IPS-NIHi11 (cell line): ENCODE results near the gene BOD1L1.

ENCODE experiments used
- DNase-seq: peaks from one replicate; pipeline ENCODE4 v3.0.0; 2012; ENCODE audit warnings: mixed read lengths, low spot score

BOD1L1 gene

GRCh38 chr4:13539047-13539618 is 88.4 kb downstream of the BOD1L1 start:
- peak; percentile 6 for DNase-seq

- no peak for DNase-seq
Measured at GRCh38 chr4:13538427-13538973, 89.0 kb downstream of the BOD1L1 start.

GRCh38 chr4:13537832-13538177 is 89.7 kb downstream of the BOD1L1 start:
- peak; percentile 3 for DNase-seq

DNA sequence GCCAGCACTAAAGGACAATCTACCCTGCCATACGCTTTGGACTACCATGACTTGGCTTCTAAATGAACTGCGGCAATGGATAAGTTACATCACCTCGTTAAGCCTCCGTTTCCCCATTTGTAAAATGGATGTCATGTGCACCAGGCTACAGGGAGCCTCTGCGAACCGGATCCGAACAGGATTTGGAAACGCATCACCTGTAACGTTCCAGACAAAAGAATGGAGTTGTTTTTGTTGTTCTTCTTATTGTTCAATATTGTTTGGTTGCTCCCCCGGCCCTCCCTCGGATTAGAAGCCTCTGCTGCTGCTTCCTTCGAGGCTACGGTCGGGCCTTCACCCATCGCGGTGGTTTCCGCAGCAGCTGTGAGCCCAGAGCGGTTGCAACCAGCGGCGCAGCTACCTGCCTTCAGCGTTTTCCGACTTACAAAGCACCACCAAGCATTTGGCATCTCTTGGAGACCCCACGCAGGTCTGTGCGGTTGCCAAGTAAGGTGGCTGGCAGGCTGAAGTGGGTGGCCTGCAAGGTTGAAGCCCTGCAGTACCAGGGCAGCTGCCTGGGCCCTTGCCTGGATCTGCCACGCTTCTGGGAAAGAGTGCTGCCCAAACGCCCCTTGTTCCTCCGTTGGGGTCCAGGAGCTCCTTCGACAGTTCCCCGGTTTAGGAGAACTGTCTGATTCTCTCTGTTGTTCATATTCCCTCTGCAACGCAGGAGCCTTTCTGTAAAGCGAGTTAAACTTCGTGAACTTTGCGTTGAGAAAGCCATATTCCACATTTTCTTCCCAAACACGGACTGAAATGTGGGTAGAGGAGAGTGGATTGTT is 90.3 kb downstream of the BOD1L1 start:
- DNase-seq, result no peak

DNA sequence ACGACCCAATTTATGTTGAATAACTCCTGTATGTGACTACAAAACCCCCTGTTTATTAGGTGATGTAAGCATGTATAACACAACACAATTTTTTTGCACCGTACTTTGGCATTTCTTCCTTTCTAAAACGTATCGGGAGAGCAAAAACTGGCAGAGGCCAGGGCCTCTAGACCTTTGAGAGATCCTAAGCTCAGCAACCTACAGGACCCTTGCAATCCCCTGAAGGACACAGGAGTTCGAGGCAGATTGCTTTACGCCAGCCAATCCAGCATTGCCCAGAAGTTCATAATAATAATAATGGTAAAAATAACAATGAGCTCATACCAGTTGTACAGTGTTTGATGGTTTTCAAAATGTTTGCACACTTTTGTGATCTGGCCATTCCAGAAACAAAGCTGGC is 90.9 kb downstream of the BOD1L1 start:
- no peak for DNase-seq

DNA sequence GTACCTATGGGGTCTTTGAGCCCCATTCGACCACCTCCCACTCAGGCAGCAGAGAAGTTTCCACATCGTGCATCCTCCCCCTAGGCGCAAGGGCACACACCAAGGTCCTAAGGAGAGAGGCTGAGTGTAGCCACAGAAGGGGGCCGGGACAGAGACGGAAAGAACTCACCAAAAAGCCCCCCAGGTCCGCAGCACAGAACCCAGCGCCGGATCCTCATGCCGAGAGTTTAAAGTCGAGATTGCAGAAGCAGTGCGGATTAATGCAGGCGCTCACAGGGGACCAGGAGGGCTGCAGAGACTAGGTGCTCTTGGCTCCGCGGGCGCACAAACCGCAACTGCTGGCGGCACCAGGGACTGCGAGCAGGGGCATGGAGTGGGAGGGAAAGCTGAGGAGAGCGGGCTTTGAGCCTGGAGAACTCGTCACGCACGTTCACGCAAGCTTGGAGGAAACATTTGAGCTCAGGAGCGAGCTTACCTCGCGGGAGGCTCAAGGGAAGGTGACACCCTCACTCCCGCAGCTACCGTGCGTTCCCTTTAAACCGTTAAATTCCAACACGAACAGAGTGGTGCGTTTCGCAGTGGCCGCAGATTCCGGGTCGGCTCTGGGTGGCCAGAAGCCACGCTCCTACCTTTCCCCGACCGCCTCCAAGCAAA is 91.7 kb downstream of the BOD1L1 start:
- no peak for DNase-seq

- DNase-seq, result no peak
Measured at GRCh38 chr4:13535118-13535517, 92.4 kb downstream of the BOD1L1 start.

GRCh38 chr4:13534344-13535063 is 93.0 kb downstream of the BOD1L1 start:
- no peak for DNase-seq

- no peak for DNase-seq
Measured at GRCh38 chr4:13533670-13534343, 93.7 kb downstream of the BOD1L1 start.

- no peak for DNase-seq
Measured at GRCh38 chr4:13531625-13531998, 95.9 kb downstream of the BOD1L1 start.

GRCh38 chr4:13530823-13531624 is 96.5 kb downstream of the BOD1L1 start:
- peak; percentile 62 for DNase-seq

DNA sequence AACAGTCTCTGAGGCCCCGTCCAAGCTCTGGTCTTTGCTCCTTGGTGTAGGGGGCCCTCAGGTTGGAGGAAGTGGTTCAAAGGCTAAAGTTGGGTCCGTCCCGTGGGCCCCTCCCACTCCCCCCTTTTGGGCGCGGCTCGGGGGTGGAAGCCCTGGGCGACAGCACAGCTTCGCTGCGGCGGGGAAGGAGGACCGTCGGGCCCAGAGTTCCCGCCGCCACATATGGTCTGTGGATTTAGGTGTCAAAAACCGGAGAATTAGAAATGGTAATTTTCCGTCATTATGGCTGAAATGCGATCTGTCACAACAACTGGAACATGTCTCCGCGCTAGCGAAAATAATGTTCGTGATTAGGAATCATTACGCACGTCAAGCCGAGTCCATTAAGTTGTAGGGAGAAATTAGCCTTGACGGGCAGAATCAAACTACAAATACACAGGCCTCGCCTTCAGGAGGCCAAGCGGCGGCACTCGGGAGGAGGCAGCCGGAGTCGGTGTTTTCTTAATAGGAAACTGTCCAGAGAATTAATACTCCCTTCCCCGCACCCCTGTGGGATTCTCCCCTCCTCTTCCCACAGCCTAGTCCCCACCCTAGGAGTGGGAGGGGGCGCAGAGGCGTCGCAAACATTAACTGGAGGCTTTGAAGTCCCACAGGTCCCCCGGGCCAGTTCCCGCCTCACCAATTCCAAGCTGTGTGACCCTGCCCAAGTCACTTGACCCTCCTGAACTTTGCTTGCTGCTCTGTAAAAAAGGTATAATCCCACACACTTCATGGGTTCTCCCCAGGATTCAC is 98.2 kb downstream of the BOD1L1 start:
- no peak for DNase-seq

- DNase-seq, result no peak
Measured at GRCh38 chr4:13528821-13529127, 98.8 kb downstream of the BOD1L1 start.

DNA sequence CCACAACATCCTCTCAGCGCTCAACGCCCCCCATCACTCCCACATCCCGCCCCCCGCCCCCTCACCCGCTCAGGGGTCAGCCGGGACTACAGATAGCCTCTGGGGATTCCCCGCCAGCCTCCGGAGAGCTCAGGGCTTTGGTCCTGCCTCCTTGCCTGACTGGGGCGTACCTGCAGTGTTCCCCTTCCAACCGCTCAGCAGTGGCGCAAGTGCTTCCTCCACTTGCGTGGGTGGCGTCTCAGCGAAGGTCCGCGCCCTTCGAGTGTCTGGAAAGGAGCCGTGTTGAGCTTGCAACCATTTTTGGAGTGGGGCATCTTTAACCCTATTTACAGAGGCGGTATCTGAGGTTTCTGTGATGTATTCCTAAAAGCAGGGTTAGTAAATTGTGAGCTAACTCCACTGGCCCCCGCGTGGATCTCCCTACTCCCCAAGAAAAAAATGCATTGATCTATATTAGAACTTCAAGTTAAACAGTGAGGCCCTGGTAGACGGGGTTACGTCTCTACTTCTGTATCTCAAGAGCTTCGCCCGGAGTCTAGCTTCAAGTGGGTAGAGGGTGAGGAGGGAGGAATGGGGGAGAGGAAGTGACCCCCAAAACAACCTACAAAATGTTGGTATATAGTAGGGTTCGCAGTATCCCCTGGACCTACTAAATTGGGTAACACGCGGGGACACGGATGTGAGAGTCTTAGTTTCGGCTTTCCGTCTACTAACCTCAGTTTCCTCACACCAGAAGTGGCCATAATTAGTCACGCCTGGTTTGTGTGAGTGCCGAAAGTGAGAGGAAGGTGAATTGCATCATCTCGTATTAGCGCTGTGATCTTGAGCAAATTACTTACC is 99.3 kb downstream of the BOD1L1 start:
- DNase-seq, result no peak

GRCh38 chr4:13527192-13527980 is 100.1 kb downstream of the BOD1L1 start:
- no peak for DNase-seq

- DNase-seq, result no peak
Measured at GRCh38 chr4:13526658-13527057, 100.9 kb downstream of the BOD1L1 start.

DNA sequence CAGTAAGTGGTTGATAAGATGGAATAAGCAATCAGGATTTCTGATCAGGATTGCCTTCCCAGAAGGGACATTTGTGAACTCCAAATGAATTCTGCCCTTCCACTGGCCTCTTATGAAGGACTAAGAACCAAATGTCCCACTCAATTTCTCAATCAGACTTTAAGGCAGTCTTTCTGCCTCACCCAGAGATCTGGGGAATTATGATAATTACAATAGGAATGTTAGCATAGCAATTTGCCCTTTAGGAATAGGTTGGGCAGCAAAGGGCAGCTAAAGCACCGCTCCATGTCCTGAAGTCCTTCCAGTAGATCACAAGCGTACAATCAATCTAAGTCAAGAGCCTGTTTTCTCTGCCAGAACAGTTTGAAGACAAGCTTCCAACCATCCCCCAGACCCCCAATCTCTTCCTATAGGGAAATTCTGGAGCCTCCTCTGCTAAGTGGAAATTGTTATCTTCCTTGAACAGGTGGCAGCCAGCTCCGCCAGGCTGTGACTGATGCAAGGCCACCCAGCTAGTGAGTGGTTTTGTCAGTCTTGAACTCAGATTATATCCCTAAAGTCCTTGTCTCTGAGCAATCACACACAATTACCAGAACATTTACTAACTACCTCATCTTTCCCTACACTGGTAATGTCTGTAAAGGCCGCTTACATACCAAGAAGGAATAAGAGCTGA is 101.8 kb downstream of the BOD1L1 start:
- no peak for DNase-seq
